Body of pancreas (tissue), 4 donors: ENCODE results near the gene PCCA.

ENCODE experiments used
- POLR2A ChIP-seq, 3 donors: fragments of 450-650 bp; IDR thresholded peaks; one replicate each; pipeline ENCODE4 v1.6.1; 2016; ENCODE audit warnings: antibody characterized with exemption in 3 of 3, mild to moderate bottlenecking in 2 of 3
- TF ChIP-seq, protein P1 (sequence below), 7 experiments: fragments of 450-650 bp in 4 of 7; fragments of 200-600 bp in 3 of 7; sonication (generic) in 3 of 7; IDR thresholded peaks; one replicate each; pipeline ENCODE4 v1.5.1; 2016 to 2019; ENCODE audit warnings: antibody characterized with exemption in 7 of 7

GRCh38 chr13:100095498-100095897, 6.6 kb downstream of the PCCA start:
- TF ChIP-seq, protein P1, sequence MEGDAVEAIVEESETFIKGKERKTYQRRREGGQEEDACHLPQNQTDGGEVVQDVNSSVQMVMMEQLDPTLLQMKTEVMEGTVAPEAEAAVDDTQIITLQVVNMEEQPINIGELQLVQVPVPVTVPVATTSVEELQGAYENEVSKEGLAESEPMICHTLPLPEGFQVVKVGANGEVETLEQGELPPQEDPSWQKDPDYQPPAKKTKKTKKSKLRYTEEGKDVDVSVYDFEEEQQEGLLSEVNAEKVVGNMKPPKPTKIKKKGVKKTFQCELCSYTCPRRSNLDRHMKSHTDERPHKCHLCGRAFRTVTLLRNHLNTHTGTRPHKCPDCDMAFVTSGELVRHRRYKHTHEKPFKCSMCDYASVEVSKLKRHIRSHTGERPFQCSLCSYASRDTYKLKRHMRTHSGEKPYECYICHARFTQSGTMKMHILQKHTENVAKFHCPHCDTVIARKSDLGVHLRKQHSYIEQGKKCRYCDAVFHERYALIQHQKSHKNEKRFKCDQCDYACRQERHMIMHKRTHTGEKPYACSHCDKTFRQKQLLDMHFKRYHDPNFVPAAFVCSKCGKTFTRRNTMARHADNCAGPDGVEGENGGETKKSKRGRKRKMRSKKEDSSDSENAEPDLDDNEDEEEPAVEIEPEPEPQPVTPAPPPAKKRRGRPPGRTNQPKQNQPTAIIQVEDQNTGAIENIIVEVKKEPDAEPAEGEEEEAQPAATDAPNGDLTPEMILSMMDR (IDR thresholded peaks at IDR 0.05) = no peak
- TF ChIP-seq POLR2A (IDR thresholded peaks at IDR 0.05) = no peak
